GM10847 (cell line): Measurements from ENCODE around the gene HNRNPC.
A peak's percentile ranks its signal among the peaks of the same experiment; 100 is the strongest.

Source experiments
- POLR2A ChIP-seq: IDR thresholded peaks from 2 replicates; pipeline ENCODE4 v1.6.1; 2011; ENCODE audit not compliant: insufficient read length; ENCODE audit errors: extremely low read depth

Gene HNRNPC

DNA sequence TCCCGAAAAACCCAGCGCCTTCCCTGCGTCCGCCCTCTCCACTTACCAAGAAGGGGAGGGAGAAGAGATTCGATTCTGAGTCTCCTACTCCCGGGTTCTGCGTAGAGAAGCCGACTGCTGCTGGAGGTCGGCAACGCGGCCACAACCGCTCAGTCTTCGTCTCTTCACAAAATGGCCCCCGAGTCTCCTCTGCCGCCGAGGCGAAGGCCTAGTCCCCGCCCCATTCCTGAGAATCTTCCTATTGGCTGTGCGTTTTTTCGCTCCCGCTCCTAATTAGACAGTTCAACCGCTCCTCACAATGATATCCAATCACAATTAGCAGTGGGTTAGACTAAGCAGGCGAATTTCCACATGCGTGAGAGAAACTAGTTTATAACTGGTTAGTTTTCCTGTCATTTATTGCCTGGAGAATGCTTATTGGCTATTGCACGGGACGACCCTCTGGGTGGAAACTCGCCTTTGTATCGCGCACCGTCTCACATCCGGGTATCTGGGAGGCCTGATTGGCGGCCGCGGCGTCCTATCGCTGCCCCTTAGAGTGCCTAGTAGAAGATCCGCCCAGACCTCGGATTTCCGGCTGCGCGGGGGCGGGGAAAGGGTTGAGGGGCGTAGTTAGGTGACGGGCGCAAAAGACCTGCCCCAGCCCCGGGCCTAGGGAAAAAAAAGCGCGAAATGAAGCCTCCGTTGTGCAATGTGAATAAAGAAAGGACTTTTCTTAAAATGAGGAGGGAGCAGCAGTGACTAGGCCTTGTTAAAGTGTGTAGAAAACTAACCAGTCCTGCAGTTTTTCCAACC, at the start of gene HNRNPC:
HNRNPC (minus strand) TSS at position 191 of the 795 bp plus-strand sequence. CDS start 35,249 bp downstream, outside the sequence.
- TF ChIP-seq POLR2A, result peak; percentile 88

DNA sequence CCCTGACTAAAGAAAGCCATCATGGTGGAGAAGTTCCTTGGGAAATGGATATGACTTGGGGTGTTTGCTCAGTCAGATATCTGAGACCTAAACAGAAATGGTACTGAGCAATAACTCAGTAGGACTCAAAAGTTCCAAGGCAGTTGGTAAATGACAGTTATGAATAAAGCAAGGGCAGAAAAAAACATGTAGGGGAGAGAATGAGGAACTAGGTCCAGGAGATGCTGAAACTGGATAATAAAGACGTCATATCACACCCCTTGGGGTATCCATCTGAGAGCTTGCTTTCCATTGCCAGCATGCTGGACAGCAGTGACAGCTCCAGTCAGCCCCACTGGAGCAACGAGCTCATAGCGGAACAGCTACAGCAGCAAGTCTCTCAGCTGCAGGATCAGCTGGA, 48.2 kb upstream of the HNRNPC start:
- TF ChIP-seq POLR2A, result no peak

- no peak for TF ChIP-seq POLR2A
Observed at GRCh38 chr14:21313512-21313911, 44.3 kb upstream of the HNRNPC start.

DNA sequence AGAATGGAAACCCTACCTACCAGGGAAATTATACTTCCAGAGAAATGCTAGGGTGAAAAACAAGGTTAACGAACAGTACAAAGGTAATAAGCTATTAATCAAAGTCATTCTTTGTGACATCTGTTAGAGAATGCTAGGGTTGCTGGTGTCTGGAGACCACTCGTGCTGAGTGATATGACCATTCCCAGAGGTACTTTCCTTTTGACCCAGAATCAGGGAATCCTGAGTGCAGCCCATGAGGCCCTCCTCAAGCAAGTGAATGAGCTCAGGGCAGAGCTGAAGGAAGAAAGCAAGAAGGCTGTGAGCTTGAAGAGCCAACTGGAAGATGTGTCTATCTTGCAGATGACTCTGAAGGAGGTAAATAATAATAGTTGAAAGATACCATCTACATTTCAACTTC, 42.4 kb upstream of the HNRNPC start:
- TF ChIP-seq POLR2A, result no peak

GRCh38 chr14:21309956-21310355, 40.7 kb upstream of the HNRNPC start:
- no peak for TF ChIP-seq POLR2A

DNA sequence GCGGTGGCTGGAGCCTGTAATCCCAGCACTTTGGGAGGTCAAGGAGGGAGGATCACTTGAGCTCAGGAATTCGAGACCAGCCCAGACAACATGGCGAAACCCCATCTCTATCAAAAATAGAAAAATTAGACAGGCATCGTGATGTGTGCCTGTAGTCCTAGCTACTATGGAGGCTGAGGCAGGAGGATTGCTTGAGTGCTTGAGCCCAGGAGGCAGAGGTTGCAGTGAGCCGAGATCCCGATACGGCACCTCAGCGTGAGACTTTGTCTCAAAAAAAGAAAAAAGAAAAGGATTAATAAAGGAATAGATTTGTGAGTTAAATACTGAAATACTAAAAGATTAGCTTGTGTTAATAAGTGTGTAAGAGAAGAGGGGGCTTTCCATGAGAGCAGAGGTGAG, 40.0 kb upstream of the HNRNPC start:
- no peak for TF ChIP-seq POLR2A

- TF ChIP-seq POLR2A, result peak; percentile 20
Observed at GRCh38 chr14:21308479-21309237, 39.4 kb upstream of the HNRNPC start.

DNA sequence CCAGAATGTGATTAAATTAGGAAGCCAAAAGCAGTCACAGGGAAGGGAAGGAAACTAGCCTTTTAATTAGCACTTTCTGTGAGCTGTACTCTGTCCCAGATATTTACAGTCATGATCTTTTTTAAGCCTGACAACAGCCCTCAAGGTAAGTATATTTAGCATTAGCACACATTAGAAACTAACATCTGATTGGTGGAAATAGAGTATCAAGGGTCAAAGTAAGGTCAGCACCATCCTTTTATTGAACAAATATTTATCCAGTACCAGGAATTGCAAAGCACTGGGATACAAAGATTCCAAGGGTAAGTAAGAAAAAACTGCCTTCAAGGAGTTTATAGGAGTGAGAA, 38.9 kb upstream of the HNRNPC start:
- TF ChIP-seq POLR2A, result no peak

DNA sequence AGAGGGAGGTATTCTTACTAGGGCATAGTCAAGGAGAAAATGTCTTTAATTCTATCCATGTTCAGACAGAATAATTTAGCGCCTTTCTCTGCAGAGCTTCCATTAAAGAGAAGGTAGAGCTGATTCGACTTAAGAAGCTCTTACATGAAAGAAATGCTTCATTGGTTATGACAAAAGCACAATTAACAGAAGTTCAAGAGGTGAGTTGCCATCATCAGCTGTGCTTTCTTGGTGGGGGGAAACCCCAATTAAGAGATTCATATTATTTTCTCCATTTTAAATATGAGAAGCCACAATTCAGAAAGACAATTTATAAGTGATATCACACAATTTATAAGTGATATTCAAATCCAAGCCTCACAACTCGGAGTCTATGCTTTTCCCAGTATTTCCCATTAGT, 38.4 kb upstream of the HNRNPC start:
- TF ChIP-seq POLR2A, result no peak

GRCh38 chr14:21302013-21302835, 33.0 kb upstream of the HNRNPC start:
- no peak for TF ChIP-seq POLR2A

DNA sequence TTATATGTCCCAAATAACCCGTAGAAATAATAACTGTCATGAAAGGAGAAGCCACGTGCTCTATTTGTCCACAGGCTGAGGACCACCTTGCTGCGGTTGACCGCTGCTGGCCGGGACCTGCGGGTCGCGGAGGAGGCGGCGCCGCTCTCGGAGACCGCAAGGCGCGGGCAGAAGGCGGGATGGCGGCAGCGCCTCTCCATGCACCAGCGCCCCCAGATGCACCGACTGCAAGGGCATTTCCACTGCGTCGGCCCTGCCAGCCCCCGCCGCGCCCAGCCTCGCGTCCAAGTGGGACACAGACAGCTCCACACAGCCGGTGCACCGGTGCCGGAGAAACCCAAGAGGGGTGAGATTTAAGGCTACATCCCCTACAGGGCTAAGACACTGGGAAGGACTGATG, 31.6 kb upstream of the HNRNPC start:
- no peak for TF ChIP-seq POLR2A

GRCh38 chr14:21299562-21300130, 30.4 kb upstream of the HNRNPC start:
- no peak for TF ChIP-seq POLR2A

DNA sequence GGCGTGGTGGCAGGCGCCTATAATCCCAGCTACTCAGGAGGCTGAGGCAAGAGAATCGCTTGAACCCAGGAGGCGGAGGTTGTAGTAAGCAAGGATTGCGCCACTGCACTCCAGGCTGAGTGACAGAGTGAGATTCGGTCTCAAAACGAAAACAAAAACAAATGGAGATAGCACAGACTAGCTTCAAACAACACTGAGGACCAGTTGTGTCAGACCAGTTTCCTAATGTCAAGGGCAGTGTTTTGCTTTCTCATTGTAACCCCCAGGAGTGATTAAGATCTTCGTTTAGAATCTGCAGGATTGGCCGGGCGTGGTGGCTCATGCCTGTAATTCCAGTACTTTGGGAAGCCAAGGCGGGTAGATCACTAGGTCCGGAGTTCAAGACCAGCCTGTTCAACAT, 29.1 kb upstream of the HNRNPC start:
- TF ChIP-seq POLR2A, result no peak

DNA sequence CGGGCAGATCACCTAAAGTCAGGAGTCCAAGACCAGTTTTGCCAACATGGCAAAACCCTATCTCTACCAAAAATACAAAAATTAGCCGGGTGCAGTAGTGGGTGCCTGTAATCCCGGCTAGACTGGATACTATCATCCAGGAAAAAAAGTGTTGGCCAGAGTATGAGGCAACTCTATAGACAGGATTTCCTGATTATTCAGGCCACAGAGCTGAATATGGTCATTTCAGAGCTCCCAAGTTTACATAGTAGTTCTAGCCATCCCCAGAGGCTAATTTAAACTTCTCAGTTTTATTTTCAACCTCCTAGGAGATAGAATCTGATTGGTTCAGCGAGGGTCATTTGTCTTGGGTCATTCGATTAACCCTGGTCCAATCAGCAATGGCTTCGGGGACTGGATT, 17.9 kb upstream of the HNRNPC start:
- TF ChIP-seq POLR2A, result no peak

DNA sequence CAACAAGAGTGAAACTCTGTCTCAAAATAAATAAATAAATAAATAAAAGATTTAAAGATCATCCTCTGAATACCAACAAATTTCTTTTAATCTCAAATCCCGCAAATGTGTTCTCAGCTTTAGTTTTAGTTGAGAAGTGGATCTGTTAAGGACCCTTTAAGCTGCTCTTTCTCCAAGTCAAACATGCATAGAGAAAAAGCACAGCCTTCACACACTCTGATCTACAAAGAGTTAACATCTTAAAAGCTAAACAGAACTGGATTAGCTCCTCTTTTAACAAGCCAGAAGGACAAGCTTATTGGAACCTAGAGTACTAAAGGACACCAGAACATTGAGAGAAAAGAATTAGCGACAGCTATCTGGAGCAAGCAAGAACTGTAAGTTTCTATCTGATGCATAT, 10.5 kb upstream of the HNRNPC start, which contains the start of gene RPGRIP1:
RPGRIP1 (plus strand) TSS at position 301 of the 400 bp plus-strand sequence. CDS start 7,894 bp downstream, outside the sequence.
- no peak for TF ChIP-seq POLR2A

GRCh38 chr14:21278632-21279031, 9.4 kb upstream of the HNRNPC start:
- no peak for TF ChIP-seq POLR2A
